Neural cell (in vitro differentiated cells): ENCODE measurements around the gene C1orf146.

Experiments used
- CTCF ChIP-seq: fragments of 450-650 bp; IDR thresholded peaks from 2 replicates; pipeline ENCODE4 v1.5.1; 2014; ENCODE audit warnings: antibody characterized with exemption, mild to moderate bottlenecking, moderate library complexity; ENCODE audit not compliant: poor library complexity, severe bottlenecking
- EP300 ChIP-seq: fragments of 450-650 bp; conservative IDR thresholded peaks from 2 replicates; pipeline ENCODE4 v1.6.1; 2014; ENCODE audit warnings: antibody characterized with exemption, mild to moderate bottlenecking, moderate library complexity; ENCODE audit not compliant: poor library complexity, severe bottlenecking
- MXI1 ChIP-seq: fragments of 450-650 bp; conservative IDR thresholded peaks from 2 replicates; pipeline ENCODE4 v1.6.1; 2014; ENCODE audit warnings: antibody characterized with exemption, mild to moderate bottlenecking; ENCODE audit not compliant: poor library complexity, severe bottlenecking
- POLR2AphosphoS5 ChIP-seq: IDR thresholded peaks from 2 replicates; pipeline ENCODE4 v1.6.1; 2012
- RAD21 ChIP-seq: fragments of 450-650 bp; conservative IDR thresholded peaks from 2 replicates; pipeline ENCODE4 v1.6.1; 2014; ENCODE audit warnings: antibody characterized with exemption, mild to moderate bottlenecking, moderate library complexity
- TAF1 ChIP-seq: IDR thresholded peaks from 2 replicates; pipeline ENCODE4 v1.6.1; 2012; ENCODE audit warnings: low read depth

GRCh38 chr1:92259350-92259749 lies 41.6 kb downstream of the C1orf146 start:
- TF ChIP-seq TAF1, result no peak
- TF ChIP-seq CTCF, result no peak
- TF ChIP-seq MXI1, result no peak
- no peak for TF ChIP-seq EP300
- no peak for TF ChIP-seq RAD21
- TF ChIP-seq POLR2AphosphoS5, result no peak
